ENCODE data around the gene HDAC11. TPM values are rescaled to one million over a fixed set of nuclear protein-coding genes. Genes with fewer than 3 reads are reported as not detected.

The HDAC11 gene
- total RNA-seq, 1 donor from 2014 or later = 15.9 TPM

DNA sequence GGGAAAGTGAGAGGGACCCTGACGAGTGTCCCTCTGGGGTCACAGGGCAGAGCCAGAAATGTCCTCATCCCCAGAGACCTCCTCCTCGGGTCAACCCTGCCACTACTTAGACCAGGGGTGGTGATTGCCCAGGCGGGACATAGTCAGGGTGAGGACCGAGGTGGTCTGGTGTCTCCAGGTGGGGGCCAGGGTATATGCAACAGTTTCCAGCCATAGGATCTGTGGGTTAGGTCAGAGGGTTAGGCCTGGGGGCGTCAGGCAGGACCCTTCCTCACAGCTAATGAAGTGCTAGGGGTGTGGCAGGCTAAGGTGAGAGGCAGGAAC, 46.5 kb downstream of the HDAC11 start:
- peak; percentile 16 for ATAC-seq

DNA sequence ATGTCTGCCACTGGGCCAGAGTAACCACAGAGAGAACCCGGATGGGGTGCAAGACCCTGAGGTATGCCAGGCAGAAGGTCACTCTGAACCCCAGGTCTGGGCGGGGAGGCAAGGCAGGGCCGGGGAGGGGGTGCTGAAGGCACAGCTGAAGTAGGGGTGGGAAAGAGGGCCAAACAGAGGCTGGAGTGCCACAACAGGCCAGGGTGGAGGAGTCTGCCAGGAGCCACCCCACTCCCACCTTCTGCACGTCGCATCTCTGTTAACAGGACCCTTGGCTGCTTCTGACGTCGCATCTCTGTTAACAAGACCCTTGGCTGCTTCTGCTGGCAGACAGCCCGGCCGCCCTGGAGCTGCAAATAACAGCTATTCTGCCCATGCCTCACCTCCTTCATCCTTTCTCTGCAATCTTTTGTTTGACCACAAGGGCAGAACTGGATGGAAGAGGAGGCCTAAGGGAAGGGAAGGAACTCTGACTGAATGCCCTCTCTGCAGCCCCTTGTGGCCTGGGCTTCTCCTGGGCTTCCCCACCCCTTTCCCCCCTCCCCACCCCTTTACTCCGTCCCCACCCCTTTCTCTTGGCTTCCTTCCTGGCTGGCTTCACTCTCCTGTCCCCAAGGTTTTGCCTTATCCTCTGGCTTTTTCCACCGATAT, 48.2 kb downstream of the HDAC11 start:
- no peak for ATAC-seq

DNA sequence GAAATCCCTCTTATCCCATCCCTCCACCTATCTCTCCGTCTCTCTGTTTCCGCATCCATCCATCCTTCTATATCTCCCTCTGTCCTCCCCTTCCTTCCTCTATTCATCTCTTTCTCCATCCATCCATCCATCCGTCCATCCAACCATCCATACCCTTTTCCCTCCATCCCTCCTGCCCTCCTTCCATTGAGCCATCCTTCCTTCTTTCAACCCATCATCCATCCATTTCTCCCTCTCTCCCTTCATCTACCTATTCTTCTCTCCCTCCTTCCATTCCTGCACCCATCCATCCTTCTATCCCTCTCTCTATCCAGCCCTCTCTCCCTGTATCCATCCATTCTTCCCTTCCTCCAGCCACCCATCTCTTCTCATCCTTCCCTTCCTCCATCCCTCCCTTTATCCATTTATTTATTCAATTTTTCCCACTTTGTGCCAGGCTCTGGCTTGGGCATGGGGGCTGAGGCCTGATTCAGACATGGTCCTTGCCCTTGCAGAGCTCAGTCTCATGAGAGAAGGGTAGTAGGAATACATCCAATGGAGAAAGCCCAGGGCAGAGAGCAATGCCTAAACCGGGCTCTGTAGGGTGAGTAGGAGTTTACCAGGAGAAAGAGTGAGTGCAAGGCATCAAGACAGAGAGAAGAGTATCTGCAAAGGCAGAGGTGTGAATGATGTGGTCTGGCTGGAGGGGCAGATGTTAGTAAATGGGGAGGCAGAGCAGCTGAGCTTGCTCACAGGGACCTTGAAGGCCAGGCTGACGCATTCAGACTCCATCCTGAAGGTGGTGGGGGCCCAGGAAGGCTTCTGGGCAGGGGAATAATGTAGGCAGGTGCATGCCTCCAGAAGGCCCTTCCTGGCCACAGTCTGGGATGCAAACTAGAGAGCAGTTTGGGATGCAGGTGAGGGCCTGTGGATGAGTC, 49.3 kb downstream of the HDAC11 start:
- ATAC-seq = no peak

DNA sequence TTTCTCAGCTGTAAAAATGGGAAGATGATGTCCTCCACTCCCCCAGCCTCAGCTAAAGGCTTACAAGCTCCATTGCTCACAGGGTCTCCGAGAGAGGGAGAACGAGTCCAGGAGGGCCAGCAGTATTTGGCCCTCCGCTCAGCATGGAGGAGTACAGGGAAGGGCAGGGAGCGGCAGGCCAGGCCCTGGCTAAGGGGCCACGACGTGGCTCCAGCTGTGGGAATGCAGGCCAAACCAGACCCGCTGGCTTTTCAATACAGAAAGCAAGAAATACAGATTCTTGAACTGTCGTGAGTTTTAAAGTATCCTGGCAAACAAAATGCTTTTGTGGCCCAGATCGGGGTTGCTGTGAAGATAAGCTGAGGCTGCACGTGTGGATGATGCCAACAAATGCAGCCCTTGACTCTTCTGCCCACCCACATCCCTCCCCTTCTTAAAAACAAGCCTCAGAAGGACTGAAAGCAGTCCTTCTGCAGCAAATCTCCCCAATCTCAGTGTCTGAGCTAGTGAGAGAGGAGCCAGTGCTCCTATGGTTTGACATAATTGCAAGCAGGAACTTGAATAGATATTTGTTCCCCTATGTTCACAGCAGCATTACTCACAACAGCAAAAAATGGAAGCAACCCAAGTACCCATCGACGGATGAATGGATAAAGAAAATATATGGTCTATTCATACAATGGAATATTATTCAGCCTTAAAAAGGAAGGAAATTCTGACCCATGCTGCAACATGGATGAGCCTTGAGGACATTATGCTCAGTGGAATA, 50.3 kb downstream of the HDAC11 start:
- no peak for ATAC-seq

DNA sequence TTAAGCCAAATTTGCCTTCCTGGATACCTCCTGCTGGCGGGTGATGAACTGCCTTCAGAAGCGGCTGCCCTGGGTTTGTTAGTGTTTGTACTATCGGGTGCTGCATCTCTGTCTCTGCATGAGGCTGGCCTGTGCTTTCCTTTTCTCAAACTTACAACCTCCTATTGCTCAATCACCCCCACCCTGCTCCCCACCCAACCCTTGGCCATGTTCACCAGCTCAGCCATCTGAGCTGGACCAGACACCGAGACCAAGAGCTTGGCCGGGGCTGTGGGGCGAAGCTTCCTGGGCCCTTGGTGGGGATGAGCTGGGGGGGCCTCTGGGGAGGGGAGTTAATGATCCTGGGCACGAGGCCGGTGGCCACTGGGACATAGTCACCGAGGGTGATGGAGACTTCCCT, 52.0 kb downstream of the HDAC11 start:
- ATAC-seq = no peak

DNA sequence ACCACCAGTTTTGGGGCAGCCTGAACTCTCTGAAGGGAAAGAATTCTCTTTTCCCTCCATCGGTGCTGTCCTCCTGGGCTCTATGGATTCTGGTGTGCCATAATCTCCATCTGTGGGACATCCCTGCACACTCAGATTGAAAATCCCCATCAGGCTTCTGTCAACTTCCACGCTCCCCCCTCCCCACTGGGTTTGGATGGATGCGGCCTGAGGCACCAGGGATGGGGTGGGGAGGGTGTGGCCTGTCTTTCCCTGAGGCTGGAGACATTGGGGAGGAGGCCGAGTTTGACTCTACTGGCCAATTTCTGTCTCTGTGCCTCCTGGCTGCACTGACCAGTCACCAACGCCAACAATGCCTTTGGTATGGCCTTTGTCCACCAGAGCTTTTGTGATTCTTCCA, 52.5 kb downstream of the HDAC11 start:
- no peak for ATAC-seq

DNA sequence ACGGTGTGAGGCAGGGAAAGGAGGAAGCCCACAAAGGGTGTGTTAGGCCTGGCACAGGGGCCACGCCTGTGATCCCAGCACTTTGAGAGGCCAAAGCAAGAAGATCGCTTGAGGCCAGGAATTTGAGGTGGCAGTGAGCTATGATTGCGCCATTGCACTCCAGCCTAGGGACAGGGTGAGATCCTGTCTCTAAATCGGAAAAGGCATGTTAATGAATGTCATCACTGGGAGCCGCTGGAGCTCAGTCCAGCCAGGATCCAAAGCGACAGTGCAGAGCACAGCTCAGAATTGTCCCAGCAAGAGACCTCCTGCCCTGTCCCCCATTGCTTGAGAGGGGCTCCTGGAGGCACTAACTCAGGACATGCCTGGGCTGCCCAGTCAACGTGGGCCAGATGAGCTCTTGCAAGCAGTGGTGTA, 53.8 kb downstream of the HDAC11 start:
- no peak for ATAC-seq

DNA sequence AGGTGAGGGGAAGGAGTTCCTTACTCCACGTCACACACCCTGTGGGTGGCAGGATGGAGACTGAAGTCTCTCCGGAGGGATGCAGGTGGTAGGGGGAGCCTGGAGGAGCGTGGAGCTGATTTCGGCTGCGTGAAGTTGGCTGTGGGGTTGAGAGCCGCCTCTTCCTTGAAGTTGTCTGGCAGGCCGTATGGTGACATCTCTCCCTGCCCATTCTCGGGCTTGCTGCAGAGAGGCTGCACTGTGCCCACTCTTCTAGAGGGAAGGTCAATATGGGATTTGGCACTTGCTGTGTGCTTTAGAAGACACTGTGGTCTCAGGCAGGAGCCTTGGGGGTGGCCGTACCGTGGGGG, 55.4 kb downstream of the HDAC11 start:
- ATAC-seq = no peak

DNA sequence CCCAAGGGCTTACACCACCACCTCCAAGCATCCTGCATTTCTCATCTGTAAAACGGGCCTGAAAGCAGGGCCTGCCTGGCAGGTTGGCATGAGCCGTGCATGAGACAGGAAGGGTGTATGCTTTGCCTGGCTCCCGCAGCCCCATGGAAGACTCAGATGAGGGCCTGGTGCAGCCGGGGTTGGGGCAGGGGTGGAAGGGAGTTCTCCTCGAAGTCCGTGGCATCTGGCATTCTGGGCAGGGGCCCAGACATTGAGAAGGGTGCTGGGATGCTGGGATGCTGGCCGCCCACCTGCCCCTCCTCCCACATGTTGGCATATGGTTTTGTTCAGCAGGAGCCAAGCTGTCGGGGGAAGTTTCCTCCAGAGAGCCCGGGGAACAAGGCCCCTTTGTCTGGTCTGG, 55.8 kb downstream of the HDAC11 start:
- no peak for ATAC-seq

DNA sequence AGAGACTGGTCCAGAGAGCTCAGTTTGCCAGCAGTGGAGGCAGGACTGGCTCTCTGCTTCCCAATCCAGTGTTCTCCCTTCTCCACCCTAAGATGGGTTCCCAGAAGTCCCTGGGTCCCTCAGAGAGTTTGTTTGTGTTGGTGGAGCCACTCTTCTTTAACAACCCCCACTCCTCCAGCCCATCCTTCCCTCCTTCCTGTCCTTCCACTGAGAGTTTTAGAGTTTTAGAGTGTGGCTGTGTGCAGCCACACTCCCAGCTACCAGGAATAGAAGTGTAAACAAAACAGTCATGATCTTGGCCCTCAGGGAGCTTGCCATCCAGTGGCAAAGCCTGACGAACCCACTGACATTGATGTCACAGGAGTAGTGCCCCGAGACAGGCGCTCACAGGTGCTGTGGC, 56.3 kb downstream of the HDAC11 start:
- ATAC-seq = no peak

DNA sequence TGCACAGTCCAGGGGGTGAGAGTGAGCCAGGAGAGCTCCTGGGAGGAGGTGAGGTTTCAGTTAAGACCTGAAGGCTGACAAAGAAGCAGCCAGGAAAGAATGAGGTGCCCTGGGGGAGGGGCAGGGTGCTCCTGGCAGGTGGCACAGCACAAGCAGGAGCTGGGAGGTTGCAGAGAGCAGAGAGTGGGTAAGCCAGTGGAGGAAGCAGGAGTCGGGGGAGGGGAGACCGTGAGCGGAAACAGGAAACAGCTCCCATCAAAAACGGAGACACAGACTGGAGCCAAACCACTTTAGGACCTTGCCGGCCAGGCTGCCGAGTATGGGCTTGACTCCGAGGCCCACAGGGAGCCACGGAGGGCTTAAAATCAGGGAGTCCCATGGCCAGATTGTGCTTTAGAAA, 56.7 kb downstream of the HDAC11 start:
- no peak for ATAC-seq

DNA sequence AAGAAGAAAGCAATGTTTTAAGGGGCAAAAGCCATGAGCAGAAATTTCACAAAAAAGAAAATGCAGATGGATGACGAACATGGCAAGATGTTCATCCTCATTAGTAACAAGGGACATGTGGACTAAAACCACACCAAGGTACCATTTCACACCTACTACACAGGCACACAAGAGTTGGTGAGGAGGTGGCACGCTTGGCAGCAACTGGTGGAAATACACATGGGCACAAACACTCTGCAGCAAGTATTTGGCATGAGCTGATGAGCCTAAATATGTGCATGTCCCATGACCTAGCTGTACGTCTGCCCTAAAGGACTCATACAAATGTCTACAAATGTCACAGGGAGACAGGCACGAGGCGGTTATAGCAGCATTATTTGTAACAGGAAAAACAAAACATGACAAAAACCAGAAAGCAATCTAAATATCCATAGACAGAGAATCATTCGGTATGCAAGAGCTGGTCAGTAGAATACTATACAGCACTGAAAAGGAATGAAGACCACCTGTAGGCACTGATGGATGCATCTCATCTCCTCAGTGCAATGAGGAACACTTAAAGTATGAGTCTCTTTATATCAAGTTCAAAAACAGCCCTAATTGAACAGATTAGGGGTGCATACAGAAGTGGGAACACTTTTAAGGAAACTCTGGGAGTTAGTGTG, 57.3 kb downstream of the HDAC11 start:
- ATAC-seq = no peak

DNA sequence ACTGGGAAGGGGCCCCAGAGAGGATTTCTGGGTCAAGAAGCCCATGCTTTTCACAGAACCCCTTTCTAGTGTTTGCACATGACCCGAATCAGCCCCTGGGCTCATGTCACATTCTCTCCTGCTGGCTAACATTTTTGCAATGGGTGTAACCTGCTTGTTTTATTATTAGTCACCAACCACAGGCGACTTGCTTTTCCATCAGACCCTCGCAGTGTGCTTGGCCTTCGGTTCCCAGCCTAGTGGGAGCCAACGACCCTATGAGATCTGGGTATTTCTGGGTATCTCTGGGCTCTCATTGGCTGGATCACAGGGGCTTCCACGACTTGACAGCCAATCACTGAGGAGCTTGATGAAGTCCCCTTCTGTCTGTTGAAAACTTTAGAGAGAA, 57.8 kb downstream of the HDAC11 start:
- no peak for ATAC-seq

DNA sequence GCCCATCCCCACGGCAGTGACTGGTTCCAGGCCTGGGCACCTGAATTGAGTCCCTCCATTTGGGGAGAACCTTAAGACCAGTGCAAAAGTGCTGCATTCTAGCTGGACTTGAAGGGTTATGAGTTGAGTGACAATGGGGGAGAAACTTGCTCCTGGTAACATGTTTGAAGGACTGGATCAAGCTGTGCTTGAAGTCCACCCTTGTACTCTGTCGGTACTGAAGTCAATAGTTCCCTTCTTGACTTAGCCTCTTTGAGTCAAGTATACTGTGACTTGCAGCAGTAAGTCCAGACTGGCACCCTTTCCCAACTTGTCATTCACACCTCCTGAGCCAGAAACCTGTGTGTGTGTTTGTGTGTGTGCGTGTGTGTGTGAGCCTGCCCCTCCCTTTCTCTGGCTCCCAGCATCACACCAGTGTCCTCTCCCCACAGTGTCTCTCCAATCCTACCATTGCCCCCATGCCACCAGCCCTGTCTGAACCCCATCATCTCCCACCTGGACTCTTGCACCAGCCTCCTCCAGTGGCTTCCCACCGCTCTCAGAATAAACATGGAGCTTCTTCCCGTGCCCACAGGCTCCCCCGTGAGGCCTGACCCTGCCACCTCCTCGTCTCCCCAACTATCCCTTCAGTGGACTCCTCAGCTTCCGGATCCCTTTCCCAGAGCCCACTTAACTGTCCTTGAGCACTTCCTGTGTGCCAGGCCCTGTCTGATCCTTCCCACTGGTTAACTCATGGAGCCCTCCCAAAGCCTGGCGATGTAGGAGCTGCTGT, 58.6 kb downstream of the HDAC11 start:
- ATAC-seq = no peak

DNA sequence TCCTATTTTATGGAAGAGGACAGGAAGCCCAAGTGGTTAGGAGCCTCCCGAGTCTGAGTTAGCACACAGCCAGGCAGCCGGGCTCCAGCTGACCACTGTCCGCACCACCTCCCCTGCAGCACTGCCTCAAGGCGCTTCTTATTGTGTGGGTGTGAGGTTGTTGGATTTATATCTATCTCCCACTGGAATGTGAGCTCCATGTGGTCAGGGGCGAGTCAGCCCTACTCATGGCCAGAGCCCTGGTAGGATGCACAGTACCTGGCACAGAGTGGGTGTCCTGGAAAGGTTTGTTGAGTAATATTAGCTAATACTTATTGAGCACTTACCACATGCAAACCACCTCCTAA, 59.2 kb downstream of the HDAC11 start:
- ATAC-seq = no peak

DNA sequence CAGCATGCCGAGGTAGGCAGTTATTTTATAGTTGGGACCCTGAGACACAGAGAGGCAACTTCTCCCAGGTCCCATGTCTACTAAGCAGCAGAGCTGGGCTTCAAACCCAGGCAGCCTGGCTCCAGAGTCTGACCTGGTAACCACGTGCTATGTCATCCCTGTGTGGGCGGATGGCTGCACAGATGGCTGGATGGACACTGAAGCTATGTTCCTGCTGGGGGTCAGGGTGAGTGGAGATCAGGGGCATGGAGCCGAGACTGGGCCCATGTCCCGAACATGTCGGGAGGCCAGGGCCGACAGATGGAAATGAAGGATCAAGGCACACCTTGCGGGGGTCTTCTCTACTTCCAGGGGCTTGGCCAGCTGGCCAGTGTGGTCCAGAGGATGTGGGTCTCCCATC, 59.6 kb downstream of the HDAC11 start:
- ATAC-seq = no peak

DNA sequence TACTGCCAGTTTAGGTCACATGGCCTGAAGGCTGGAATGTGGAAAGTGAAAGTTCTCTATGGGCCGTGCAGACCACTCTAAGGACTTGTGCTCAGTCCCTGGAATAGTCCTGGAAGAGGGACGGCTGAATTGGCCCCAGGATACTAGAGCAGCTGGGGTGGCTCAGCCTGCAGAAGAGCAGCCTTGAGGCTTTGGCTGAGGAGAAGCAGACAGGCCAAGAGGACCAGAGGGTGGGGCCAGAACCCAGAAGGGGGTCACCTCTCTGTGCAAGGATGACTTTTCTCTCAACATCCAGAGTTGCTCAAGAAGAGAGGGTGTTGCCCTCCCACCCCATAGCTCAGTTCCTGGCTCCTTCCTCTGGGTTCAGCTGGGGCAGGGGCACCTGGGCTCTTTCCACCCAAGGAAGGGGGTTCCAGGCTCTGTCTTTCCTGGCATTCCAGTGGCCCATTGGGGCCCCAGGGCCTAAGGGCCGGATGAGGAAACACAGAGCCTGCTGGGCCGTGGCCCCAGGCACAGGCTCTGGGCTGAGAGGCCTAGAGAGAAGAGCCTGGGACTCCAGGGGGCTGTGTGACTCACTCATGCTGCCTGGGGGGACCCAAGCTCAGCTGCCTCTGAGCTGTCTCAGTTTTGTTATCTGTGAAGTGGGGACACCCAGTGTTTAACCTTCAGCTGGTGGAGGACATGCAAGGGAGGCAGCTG, 60.3 kb downstream of the HDAC11 start:
- ATAC-seq = no peak

DNA sequence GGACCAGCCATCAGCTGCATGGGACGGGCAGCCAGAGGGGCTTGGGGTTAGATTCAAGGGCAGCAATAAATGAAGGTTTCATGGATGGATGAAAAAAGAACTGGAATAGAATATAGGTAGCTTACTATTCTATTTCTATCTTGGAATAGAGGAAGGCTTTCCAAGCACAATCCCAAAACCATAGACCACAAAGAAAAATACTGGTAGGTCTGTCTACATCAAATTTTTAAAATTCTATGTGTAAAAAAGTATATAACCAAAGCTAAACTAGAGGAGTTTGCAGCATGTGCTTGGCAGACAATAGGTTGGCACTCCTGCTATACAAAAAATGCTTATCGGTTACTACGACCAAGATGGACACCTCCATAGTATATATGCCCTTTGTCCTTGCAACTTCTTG, 61.6 kb downstream of the HDAC11 start:
- no peak for ATAC-seq

DNA sequence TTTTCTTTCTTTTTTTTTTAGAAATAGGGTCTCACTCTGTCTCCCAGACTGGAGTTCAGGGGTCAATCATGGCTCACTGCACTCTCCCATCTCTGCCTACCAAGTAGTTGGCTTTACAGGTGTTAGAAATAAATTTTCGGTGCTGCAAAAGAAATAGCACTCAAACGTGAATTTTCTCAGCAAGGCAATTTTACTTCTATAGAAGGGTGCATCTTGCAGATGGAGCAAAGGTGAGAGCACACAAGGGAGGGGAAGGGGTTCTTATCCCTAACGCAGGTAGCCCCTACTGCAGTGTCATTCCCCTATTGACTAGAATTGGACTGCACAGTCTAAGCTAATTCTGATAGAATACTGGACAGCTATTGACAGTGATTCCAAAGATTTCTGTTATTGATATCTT, 62.0 kb downstream of the HDAC11 start:
- ATAC-seq = no peak

DNA sequence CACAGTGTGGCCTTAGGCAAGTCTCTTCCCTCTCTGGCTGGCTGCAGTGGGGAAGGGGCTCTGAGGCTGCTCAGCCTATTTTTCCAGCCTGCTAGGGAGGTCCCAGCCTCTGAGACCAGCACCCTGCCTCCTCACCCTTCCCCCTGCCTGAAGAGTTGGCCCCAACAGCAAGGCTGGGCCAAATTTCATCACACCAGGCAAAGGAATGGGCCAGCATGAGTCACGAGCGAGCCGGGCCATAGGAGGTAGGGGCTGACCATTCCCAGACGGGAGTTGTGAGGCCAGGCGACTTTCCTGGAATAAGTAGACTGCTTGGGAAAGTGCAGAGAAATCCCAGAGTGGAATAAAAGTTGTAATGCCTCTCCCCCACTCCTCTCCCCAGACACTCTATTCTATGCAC, 63.1 kb downstream of the HDAC11 start:
- ATAC-seq = no peak

DNA sequence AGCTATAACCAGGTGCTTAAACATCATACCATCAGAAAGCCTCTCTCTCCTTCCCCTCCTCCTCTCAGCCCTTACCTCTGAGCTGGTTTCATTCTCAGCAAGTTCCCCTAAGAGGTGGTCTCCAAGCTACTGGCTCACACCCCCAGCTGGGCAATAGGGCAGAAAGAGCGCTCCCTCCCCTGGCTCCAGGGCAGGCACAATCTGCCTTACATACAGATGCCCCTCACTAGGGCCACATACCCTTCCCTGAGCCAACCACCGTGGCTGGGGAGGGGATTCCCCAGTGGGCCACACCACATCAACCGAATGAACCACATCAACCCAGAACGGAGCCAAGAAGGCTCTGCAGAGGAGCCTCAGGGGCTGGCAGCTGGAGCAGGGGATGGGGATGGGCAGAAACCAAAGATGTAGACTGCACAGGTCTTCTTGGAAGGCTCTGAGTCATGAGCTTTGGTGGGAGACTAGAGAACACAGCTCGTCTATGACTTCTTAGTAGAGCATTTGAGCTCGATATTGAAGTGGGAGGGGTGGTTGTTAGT, 64.3 kb downstream of the HDAC11 start:
- ATAC-seq = no peak

Data from esophagus mucosa (tissue), 1 donor.